NCI-H2107 treated with DMSO at 0.1 percent for 48 hours (cell line): Measurements from ENCODE around the gene CNGB1.

Experiments
- DNase-seq: peaks from one replicate; lab custom pipeline; 2025; ENCODE audit not compliant: unreplicated experiment; lab: John Stamatoyannopoulos, UW

The CNGB1 gene

GRCh38 chr16:57977418-57978069, 6.6 kb upstream of the CNGB1 start:
- DNase-seq = no peak

GRCh38 chr16:57976331-57976796, 5.4 kb upstream of the CNGB1 start:
- no peak for DNase-seq

- DNase-seq = no peak
Observed at GRCh38 chr16:57972306-57972705, 1.4 kb upstream of the CNGB1 start.

GRCh38 chr16:57971848-57972247, 920 bp upstream of the CNGB1 start:
- no peak for DNase-seq

- no peak for DNase-seq
Observed at GRCh38 chr16:57970319-57970718, 609 bp downstream of the CNGB1 start.

- DNase-seq = no peak
Observed at GRCh38 chr16:57969451-57970123, 1.3 kb downstream of the CNGB1 start.

- no peak for DNase-seq
Observed at GRCh38 chr16:57967916-57968315, 3.0 kb downstream of the CNGB1 start.

GRCh38 chr16:57966986-57967385, 3.9 kb downstream of the CNGB1 start:
- no peak for DNase-seq

- no peak for DNase-seq
Observed at GRCh38 chr16:57966204-57966771, 4.6 kb downstream of the CNGB1 start.

- DNase-seq = no peak
Observed at GRCh38 chr16:57964157-57964700, 6.7 kb downstream of the CNGB1 start.

GRCh38 chr16:57962756-57963155, 8.2 kb downstream of the CNGB1 start:
- no peak for DNase-seq

- no peak for DNase-seq
Observed at GRCh38 chr16:57962046-57962445, 8.9 kb downstream of the CNGB1 start.

- DNase-seq = no peak
Observed at GRCh38 chr16:57961538-57961937, 9.4 kb downstream of the CNGB1 start.

- DNase-seq = no peak
Observed at GRCh38 chr16:57960826-57961472, 10.0 kb downstream of the CNGB1 start.

- no peak for DNase-seq
Observed at GRCh38 chr16:57960310-57960709, 10.6 kb downstream of the CNGB1 start.

GRCh38 chr16:57959804-57960203, 11.1 kb downstream of the CNGB1 start:
- DNase-seq = no peak

- DNase-seq = no peak
Observed at GRCh38 chr16:57959121-57959520, 11.8 kb downstream of the CNGB1 start.

GRCh38 chr16:57958544-57958943, 12.4 kb downstream of the CNGB1 start:
- no peak for DNase-seq

GRCh38 chr16:57957673-57958392, 13.1 kb downstream of the CNGB1 start:
- no peak for DNase-seq

GRCh38 chr16:57956924-57957672, 13.8 kb downstream of the CNGB1 start:
- DNase-seq = no peak
